HFFc6 (cell line): ENCODE results near the gene FABP6. TPM values are rescaled to one million over a fixed set of nuclear protein-coding genes. Genes with fewer than 3 reads are reported as not detected.

Experiments used
- DNase-seq: peaks from one replicate; pipeline ENCODE4 v3.0.0-alpha.2; 2018
- H3K27ac Mint-ChIP-seq: 2 replicates; pipeline ENCODE4 v1.8.0; 2020; ENCODE audit warnings: mild to moderate bottlenecking, mixed read lengths
- H3K27me3 Mint-ChIP-seq: 2 replicates; pipeline ENCODE4 v1.8.0; 2021; ENCODE audit warnings: mild to moderate bottlenecking, moderate library complexity, mixed read lengths; ENCODE audit not compliant: insufficient read depth
- H3K36me3 Mint-ChIP-seq: 2 replicates; pipeline ENCODE4 v1.8.0; 2021; ENCODE audit warnings: low read depth, mixed read lengths
- H3K4me1 Mint-ChIP-seq: 2 replicates; pipeline ENCODE4 v1.8.0; 2020; ENCODE audit warnings: low read depth, mixed read lengths
- H3K4me3 Mint-ChIP-seq: 2 replicates; pipeline ENCODE4 v1.8.0; 2020; ENCODE audit warnings: mild to moderate bottlenecking, moderate library complexity, mixed read lengths
- H3K9me3 Mint-ChIP-seq: 2 replicates; pipeline ENCODE4 v1.8.0; 2020; ENCODE audit warnings: mild to moderate bottlenecking, mixed read lengths
- CTCF ChIP-seq: fragments of 200-600 bp; sonication (generic); IDR thresholded peaks from 2 replicates; pipeline ENCODE4 v1.5.0; 2021; ENCODE audit warnings: antibody characterized with exemption, mild to moderate bottlenecking
- total RNA-seq, 6 experiments: library from RNA; stranded (reverse); fragmentation: NEBNext Ultra II Directional; extraction: Animal tissue kit (Norgen Biotek cat#: 25700); gene quantifications; 2 replicates in 1 of 6; 3 replicates in 5 of 6; pipeline ENCODE4 v1.2.3, GENCODE V29; 2021

The FABP6 gene
- total RNA-seq, 6 experiments from 2014 or later: not detected

DNA sequence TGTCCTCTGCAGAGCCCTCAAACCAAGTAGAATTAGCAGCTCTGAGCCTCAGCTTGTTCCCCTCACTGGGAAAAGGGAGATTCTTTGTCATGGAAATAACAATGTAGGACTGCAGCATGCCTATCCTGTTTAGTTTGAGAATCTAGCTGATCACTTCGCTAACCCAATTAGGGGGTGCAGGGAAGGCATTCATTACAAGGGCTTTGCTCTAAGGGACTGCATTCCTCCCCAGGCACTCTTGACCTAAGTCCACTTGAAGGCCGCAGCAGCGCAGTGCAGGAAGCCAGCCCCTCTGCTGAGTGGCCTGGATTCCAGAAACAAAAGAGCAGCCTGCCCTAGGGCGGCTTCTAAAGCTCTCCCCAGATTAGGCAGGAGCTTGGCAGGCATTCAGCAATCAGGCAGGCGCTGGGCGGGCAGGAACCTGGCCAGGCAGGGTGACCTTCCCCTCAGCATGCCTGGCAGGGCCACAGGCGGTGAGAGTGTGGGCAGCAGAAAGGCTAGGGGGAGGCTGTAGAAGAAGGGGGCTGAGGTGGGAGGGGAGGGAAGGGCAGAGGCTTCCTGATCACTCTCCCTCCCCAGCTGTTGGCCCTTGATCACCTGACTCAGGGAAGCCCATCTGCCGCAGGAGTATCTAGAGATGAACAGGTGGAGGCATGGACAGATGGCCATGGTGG lies 58.2 kb downstream of the FABP6 start:
- Mint-ChIP-seq H3K9me3 (no peaks in the 10 kb centered on the region), H3K4me1 (peaks cover 6% of the 10 kb centered on the region), H3K27ac (no peak overlapping the region), H3K4me3 (no peak overlapping the region), H3K36me3 (no peaks in the 10 kb centered on the region), H3K27me3 (peaks cover 28% of the 10 kb centered on the region)
- DNase-seq: peak; percentile 4
- TF ChIP-seq CTCF: no peak

Other genes starting within 250 kb of the FABP6 start
- gene TTC1, start 220.4 kb upstream of the FABP6 start, total RNA-seq: 10 to 100 TPM; 63.9 to 76.0 (median 70.6) TPM
- gene PWWP2A, start 110.1 kb upstream of the FABP6 start, total RNA-seq: 10 to 100 TPM; 11.3 to 12.7 (median 12.3) TPM
- gene CCNJL, start 83.1 kb downstream of the FABP6 start, total RNA-seq: not detected
- gene C1QTNF2, start 141.1 kb downstream of the FABP6 start, total RNA-seq: 1 to 10 TPM in 5 of 6 experiments, under 1 TPM in 1; 0.76 to 2.9 (median 2.6) TPM
- gene FAM200C, start 170.5 kb downstream of the FABP6 start, total RNA-seq: 1 to 10 TPM; 1.9 to 3.0 (median 2.6) TPM
- gene SLU7, start 189.6 kb downstream of the FABP6 start, total RNA-seq: 10 to 100 TPM; 32.1 to 47.3 (median 42.1) TPM
- gene PTTG1, start 192.3 kb downstream of the FABP6 start, total RNA-seq: 100 to 1,000 TPM in 5 of 6 experiments, 10 to 100 TPM in 1; 83.4 to 213 (median 194) TPM